Measurements from ENCODE around the gene PLA2G12B.

The PLA2G12B gene

DNA sequence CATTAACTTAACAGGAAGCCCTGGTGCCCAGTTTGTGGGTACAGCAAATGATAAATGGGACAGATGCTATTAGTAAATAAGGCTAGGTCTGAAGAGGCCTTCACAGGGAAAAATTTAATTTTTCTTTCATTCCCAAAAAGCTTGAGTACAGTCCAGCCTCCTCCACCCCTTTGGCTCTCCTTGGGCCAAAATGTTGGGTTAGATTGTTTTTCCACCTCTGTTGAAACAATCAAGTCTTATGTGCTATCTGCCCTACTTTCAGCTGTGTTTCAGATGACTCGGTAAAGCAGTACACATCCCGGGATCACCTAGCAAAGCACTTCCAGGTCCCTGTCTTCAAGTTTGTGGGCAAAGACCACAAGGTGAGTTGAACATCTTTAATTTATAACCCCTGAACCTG, 24.3 kb downstream of the PLA2G12B start:
- H3K27ac ChIP-seq (ENCODE audit: low read depth, low read length) = no peak overlapping the region
- H2AFZ ChIP-seq (ENCODE audit: low read depth, low read length, severe bottlenecking) = no peak overlapping the region
- H4K20me1 ChIP-seq (ENCODE audit: low read depth, low read length) = no peaks in the 10 kb centered on the region
- no peaks in the 10 kb centered on the region for H3K36me3 ChIP-seq (ENCODE audit: low read length)
- H3K9ac ChIP-seq (ENCODE audit: low read length) = no peak overlapping the region
- H3K4me3 ChIP-seq (ENCODE audit: insufficient read depth, low read length, poor library complexity, severe bottlenecking) = no peak overlapping the region
- no peaks in the 10 kb centered on the region for H3K9me2 ChIP-seq (replicated peaks; ENCODE audit: insufficient read depth, low read length)
- no peak for TF ChIP-seq EZH2phosphoT487 (conservative IDR thresholded peaks at IDR 0.05; ENCODE audit: low read length)
- TF ChIP-seq, protein P1, sequence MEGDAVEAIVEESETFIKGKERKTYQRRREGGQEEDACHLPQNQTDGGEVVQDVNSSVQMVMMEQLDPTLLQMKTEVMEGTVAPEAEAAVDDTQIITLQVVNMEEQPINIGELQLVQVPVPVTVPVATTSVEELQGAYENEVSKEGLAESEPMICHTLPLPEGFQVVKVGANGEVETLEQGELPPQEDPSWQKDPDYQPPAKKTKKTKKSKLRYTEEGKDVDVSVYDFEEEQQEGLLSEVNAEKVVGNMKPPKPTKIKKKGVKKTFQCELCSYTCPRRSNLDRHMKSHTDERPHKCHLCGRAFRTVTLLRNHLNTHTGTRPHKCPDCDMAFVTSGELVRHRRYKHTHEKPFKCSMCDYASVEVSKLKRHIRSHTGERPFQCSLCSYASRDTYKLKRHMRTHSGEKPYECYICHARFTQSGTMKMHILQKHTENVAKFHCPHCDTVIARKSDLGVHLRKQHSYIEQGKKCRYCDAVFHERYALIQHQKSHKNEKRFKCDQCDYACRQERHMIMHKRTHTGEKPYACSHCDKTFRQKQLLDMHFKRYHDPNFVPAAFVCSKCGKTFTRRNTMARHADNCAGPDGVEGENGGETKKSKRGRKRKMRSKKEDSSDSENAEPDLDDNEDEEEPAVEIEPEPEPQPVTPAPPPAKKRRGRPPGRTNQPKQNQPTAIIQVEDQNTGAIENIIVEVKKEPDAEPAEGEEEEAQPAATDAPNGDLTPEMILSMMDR (IDR thresholded peaks at IDR 0.05; ENCODE audit: insufficient read depth, low read length, poor library complexity, severe bottlenecking) = no peak
- H3K79me2 ChIP-seq (ENCODE audit: insufficient read depth, low read length) = no peaks in the 10 kb centered on the region
- no peaks in the 10 kb centered on the region for H3K9me3 ChIP-seq (ENCODE audit: insufficient read depth, low read length)
- H3K4me2 ChIP-seq (ENCODE audit: low read depth, low read length, poor library complexity, severe bottlenecking) = no peak overlapping the region
- no peaks in the 10 kb centered on the region for H3K27me3 ChIP-seq (ENCODE audit: low read length)
- H3F3A ChIP-seq (ENCODE audit: insufficient read depth) = no peaks in the 10 kb centered on the region

DNA sequence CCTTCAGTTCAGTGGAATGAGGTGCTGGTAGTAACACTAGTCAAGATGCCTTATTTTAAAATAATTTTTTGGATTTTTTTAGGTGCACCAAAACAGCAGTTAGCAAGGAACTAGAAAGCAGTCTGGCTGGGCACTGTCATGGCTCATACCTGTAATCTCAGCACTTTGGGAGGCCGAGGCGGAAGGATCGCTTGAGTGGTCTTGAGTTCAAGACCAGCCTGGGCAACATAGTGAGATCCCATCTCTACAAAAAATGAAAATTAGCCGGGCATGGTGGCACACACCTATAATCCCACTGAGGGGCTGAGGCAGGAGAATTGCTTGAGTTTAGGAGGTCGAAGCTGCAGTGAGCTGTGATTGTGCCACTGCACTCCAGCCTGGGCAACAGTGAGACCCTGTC, 25.8 kb downstream of the PLA2G12B start:
- no peaks in the 10 kb centered on the region for H3K9me3 ChIP-seq (ENCODE audit: insufficient read depth, low read length)
- H3K9me2 ChIP-seq (replicated peaks; ENCODE audit: insufficient read depth, low read length) = no peaks in the 10 kb centered on the region
- TF ChIP-seq, protein P1 (IDR thresholded peaks at IDR 0.05; ENCODE audit: insufficient read depth, low read length, poor library complexity, severe bottlenecking) = no peak
- no peak for TF ChIP-seq EZH2phosphoT487 (conservative IDR thresholded peaks at IDR 0.05; ENCODE audit: low read length)
- no peaks in the 10 kb centered on the region for H3K79me2 ChIP-seq (ENCODE audit: insufficient read depth, low read length)
- H2AFZ ChIP-seq (ENCODE audit: low read depth, low read length, severe bottlenecking) = no peak overlapping the region
- H3F3A ChIP-seq (ENCODE audit: insufficient read depth) = no peaks in the 10 kb centered on the region
- H3K4me2 ChIP-seq (ENCODE audit: low read depth, low read length, poor library complexity, severe bottlenecking) = no peak overlapping the region
- H3K36me3 ChIP-seq (ENCODE audit: low read length) = no peaks in the 10 kb centered on the region
- H3K4me3 ChIP-seq (ENCODE audit: insufficient read depth, low read length, poor library complexity, severe bottlenecking) = no peak overlapping the region
- H4K20me1 ChIP-seq (ENCODE audit: low read depth, low read length) = no peaks in the 10 kb centered on the region
- H3K27ac ChIP-seq (ENCODE audit: low read depth, low read length) = no peak overlapping the region
- H3K9ac ChIP-seq (ENCODE audit: low read length) = no peak overlapping the region
- no peaks in the 10 kb centered on the region for H3K27me3 ChIP-seq (ENCODE audit: low read length)

DNA sequence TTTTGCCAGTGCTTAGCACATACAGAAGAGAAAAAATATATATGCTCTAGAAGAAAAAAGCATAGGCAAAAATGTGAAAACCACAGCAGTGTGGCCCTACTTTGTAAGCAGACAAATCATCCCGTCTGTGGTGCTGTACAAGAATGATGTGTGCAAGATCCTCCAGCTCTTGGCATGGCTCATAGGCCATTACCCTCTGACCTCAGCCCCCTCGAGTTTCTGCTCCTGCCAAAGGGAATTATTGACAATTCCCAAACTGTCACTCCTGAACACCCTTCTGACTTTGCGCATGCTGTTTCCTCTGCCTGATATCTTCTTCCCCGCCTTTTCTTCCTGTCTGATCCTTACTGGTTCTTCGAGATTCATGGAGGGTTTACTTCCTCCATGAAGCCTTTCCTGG, 27.1 kb downstream of the PLA2G12B start:
- Histone ChIP-seq H3F3A (ENCODE audit: insufficient read depth) (no peaks in the 10 kb centered on the region), H3K4me3 (ENCODE audit: insufficient read depth, low read length, poor library complexity, severe bottlenecking) (no peak overlapping the region), H3K9me3 (ENCODE audit: insufficient read depth, low read length) (no peaks in the 10 kb centered on the region), H2AFZ (ENCODE audit: low read depth, low read length, severe bottlenecking) (no peak overlapping the region), H3K79me2 (ENCODE audit: insufficient read depth, low read length) (no peaks in the 10 kb centered on the region), H3K27me3 (ENCODE audit: low read length) (no peaks in the 10 kb centered on the region), H4K20me1 (ENCODE audit: low read depth, low read length) (no peaks in the 10 kb centered on the region), H3K9me2 (replicated peaks; ENCODE audit: insufficient read depth, low read length) (no peaks in the 10 kb centered on the region), H3K4me2 (ENCODE audit: low read depth, low read length, poor library complexity, severe bottlenecking) (no peak overlapping the region), H3K27ac (ENCODE audit: low read depth, low read length) (no peak overlapping the region), H3K36me3 (ENCODE audit: low read length) (no peaks in the 10 kb centered on the region), H3K9ac (ENCODE audit: low read length) (no peak overlapping the region)
- TF ChIP-seq, protein P1 (IDR thresholded peaks at IDR 0.05; ENCODE audit: insufficient read depth, low read length, poor library complexity, severe bottlenecking) = no peak
- TF ChIP-seq EZH2phosphoT487 (conservative IDR thresholded peaks at IDR 0.05; ENCODE audit: low read length) = no peak

All from SU-DHL-6 (cell line).